HG03097 (cell line): Measurements from ENCODE around the gene SAMD9L.
"Not testable (repeated sequence)": the region's sequence is repeated elsewhere in the genome, so short reads cannot be mapped to it uniquely, and the experiment has no call there.

ENCODE experiments used
- ATAC-seq: cut with Tn5 transposase; IDR thresholded peaks from one replicate; pipeline ENCODE4 v1.9.1; 2021; ENCODE audit not compliant: unreplicated experiment, low FRiP score

Gene SAMD9L

GRCh38 chr7:93146472-93147141, 1.6 kb downstream of the SAMD9L start:
- no peak for ATAC-seq

GRCh38 chr7:93146036-93146435, 2.1 kb downstream of the SAMD9L start:
- no peak for ATAC-seq

GRCh38 chr7:93145354-93145753, 2.8 kb downstream of the SAMD9L start:
- ATAC-seq: no peak

GRCh38 chr7:93142127-93142526, 6.1 kb downstream of the SAMD9L start:
- no peak for ATAC-seq

GRCh38 chr7:93140582-93141191, 7.5 kb downstream of the SAMD9L start:
- ATAC-seq: no peak

- no peak for ATAC-seq
Observed at GRCh38 chr7:93138576-93138975, 9.6 kb downstream of the SAMD9L start.

GRCh38 chr7:93133005-93133404, 15.2 kb downstream of the SAMD9L start:
- no peak for ATAC-seq

GRCh38 chr7:93132216-93132615, 16.0 kb downstream of the SAMD9L start:
- no peak for ATAC-seq

GRCh38 chr7:93126954-93127353, 21.2 kb downstream of the SAMD9L start:
- not testable (repeated sequence) for ATAC-seq

- not testable (repeated sequence) for ATAC-seq
Observed at GRCh38 chr7:93123532-93123931, 24.7 kb downstream of the SAMD9L start.

- no peak for ATAC-seq
Observed at GRCh38 chr7:93120592-93121549, 27.3 kb downstream of the SAMD9L start.

GRCh38 chr7:93119191-93119905, 28.8 kb downstream of the SAMD9L start:
- no peak for ATAC-seq

- peak; percentile 100 for ATAC-seq
Observed at GRCh38 chr7:93117852-93118530, 30.2 kb downstream of the SAMD9L start, which contains the start of gene SAMD9. TSS of gene SAMD9 (minus strand) at chr7:93117979. CDS start at chr7:93106097, 11,882 bp downstream.

GRCh38 chr7:93117327-93117726, 30.9 kb downstream of the SAMD9L start:
- no peak for ATAC-seq

- ATAC-seq: no peak
Observed at GRCh38 chr7:93115796-93116195, 32.4 kb downstream of the SAMD9L start.

- ATAC-seq: no peak
Observed at GRCh38 chr7:93108003-93108402, 40.2 kb downstream of the SAMD9L start.

- no peak for ATAC-seq
Observed at GRCh38 chr7:93097388-93097787, 50.8 kb downstream of the SAMD9L start.

GRCh38 chr7:93092757-93093370, 55.3 kb downstream of the SAMD9L start:
- no peak for ATAC-seq
